Measurements from ENCODE around the gene SLC11A2. TPM values are rescaled to one million over a fixed set of nuclear protein-coding genes. Genes with fewer than 3 reads are reported as not detected.
"Not testable (repeated sequence)": the region's sequence is repeated elsewhere in the genome, so short reads cannot be mapped to it uniquely, and the experiment has no call there.

SLC11A2 gene
- polyA plus RNA-seq, 6 donors from 2014 or later = 7.7 to 14.5 (median 9.4) TPM

DNA sequence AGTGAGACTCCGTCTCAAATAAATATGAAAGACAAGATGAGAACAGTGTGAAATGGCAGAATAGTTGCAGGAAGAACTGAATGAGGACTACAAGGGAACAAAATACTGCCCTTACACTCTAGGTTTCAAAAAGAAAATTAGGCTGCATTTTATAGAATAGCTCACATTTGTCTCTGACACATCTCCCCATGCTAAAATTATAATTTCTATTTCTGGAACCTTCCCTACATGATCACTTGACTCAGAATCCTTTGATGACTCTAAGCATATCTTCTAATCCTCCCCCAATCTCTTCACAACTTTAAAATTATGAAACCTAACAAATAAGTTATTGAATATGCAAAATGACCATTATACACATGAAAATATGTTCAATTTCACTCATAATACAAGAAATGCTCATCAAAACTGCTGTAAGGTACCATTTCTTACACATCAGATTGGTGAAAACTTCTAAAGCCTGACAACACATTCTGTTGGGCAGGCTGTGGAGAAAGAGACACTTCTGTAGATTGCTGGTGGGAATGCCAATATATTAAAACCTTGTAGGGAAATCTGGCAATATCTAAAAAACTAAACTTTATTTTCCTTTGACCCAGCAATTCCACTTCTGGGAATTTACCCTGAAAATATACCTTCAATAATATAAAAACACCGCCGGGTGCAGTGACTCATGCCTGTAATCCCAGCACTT, 78.1 kb downstream of the SLC11A2 start:
- ATAC-seq (ENCODE audit: low read depth in 2 of 2) = no peak
- H3K27ac Mint-ChIP-seq = peak overlapping the region in 2 of 6 donors; percentile 13 to 76

DNA sequence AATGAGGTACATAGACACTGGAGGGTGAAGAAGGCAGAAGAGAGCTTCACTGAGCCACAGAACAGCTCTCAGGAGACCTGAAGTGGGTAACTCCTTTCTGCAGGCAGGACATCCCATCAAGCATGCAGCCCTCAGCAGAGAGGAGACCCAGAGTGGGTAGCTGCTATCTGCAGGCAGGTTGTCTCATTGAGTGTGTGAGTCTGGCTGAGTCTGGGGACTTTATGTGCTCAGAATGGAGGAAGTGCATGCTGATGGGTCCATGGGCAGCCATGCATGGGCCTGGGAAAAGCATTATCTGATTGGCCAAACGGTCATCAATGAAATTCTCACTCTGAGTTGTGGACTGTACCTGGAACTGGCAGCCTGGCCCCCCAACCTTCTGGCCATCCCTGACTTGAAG, 88.5 kb downstream of the SLC11A2 start:
- Mint-ChIP-seq H3K27me3 (no peaks in the 10 kb centered on the region), H3K27ac (no peak overlapping the region), H3K4me1 (peaks cover 34 to 43% (median 36%) of the 10 kb centered on the region in 3 donors), H3K36me3 (peaks cover 23 to 27% of the 10 kb centered on the region in 2 donors), H3K9me3 (peaks cover 5 to 23% (median 12%) of the 10 kb centered on the region in 7 donors), H3K4me3 (no peak overlapping the region)
- ATAC-seq (ENCODE audit: low read depth in 2 of 2) (no peak), DNase-seq (no peak)

More for the DNA sequence above, 78.1 kb downstream of the SLC11A2 start:
- H3K27me3 Mint-ChIP-seq = no peaks in the 10 kb centered on the region
- H3K4me1 Mint-ChIP-seq = peaks cover 3 to 10% (median 6%) of the 10 kb centered on the region in 3 donors
- no peak overlapping the region for H3K4me3 Mint-ChIP-seq
- no peak for DNase-seq
- no peaks in the 10 kb centered on the region for H3K9me3 Mint-ChIP-seq
- no peaks in the 10 kb centered on the region for H3K36me3 Mint-ChIP-seq

GRCh38 chr12:50936821-50937530, 89.2 kb downstream of the SLC11A2 start:
- ATAC-seq (ENCODE audit: low read depth in 2 of 2) (no peak), DNase-seq (no peak)
- peaks cover 26 to 30% of the 10 kb centered on the region in 2 donors for H3K36me3 Mint-ChIP-seq
- H3K27ac Mint-ChIP-seq = peak overlapping the region in 1 of 6 donors; percentile 39
- peaks cover 5 to 23% (median 12%) of the 10 kb centered on the region in 7 donors for H3K9me3 Mint-ChIP-seq
- no peaks in the 10 kb centered on the region for H3K27me3 Mint-ChIP-seq
- H3K4me3 Mint-ChIP-seq = no peak overlapping the region
- peaks cover 36 to 41% (median 36%) of the 10 kb centered on the region in 3 donors for H3K4me1 Mint-ChIP-seq

DNA sequence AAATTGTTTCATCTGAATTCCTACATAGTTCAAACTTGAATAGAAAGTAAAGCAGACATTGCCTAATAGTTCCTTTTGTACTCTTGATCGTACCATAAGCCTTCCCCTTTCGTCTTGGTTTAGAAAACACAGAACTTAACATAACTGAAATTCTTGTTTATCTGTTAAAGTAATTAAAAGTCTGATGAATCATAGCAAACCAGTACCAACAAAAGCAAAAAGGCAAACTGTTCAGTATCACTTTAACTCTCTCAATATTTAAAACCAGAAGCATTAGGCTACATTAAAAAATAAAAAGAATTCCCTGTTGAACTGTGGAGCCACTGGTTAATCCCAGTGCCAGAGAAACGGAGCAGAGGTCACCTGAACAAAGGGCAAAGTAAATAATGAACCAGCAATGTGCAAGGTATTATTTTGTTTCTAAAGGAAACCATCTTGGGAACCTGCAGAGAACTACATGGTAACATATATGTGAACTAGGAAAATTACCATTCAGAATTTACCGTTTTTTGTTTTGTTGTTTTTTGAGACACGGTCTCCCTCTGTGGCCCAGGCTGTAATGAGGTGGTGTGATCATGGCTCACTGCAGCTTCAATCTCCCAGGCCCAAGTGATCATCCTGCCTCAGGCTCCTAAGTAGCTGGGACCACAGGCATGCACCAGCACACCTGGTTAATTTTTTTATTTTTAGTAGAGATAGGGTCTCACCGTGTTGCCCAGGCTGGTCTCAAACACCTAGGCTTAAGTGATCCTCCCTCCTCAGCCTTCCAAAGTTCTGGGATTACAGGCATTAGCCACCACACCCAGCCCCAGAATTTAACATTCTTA, 91.0 kb downstream of the SLC11A2 start:
- no peaks in the 10 kb centered on the region for H3K27me3 Mint-ChIP-seq
- peaks cover 26 to 36% of the 10 kb centered on the region in 2 donors for H3K36me3 Mint-ChIP-seq
- H3K27ac Mint-ChIP-seq = peak overlapping the region in 5 of 6 donors; percentile 29 to 85 (median 58)
- no peak for DNase-seq
- H3K9me3 Mint-ChIP-seq = peaks cover 5 to 23% (median 12%) of the 10 kb centered on the region in 7 donors
- H3K4me1 Mint-ChIP-seq = peaks cover 32 to 45% (median 42%) of the 10 kb centered on the region in 3 donors
- H3K4me3 Mint-ChIP-seq = no peak overlapping the region
- ATAC-seq (ENCODE audit: low read depth in 2 of 2) = no peak

GRCh38 chr12:50934371-50934851, 91.8 kb downstream of the SLC11A2 start:
- Mint-ChIP-seq H3K27me3 (no peaks in the 10 kb centered on the region), H3K4me1 (peaks cover 32 to 52% (median 49%) of the 10 kb centered on the region in 3 donors), H3K4me3 (peak overlapping the region in 2 of 8 donors; percentile 10 to 32), H3K36me3 (peaks cover 26 to 42% of the 10 kb centered on the region in 2 donors), H3K27ac (peak overlapping the region in 5 of 6 donors; percentile 28 to 85 (median 65)), H3K9me3 (peaks cover 5 to 23% (median 12%) of the 10 kb centered on the region in 7 donors)
- DNase-seq (no peak), ATAC-seq (ENCODE audit: low read depth in 2 of 2) (no peak)

GRCh38 chr12:50933459-50934124, 92.6 kb downstream of the SLC11A2 start:
- Mint-ChIP-seq H3K4me3 (peak overlapping the region in 2 of 8 donors; percentile 26 to 70), H3K4me1 (peaks cover 38 to 61% (median 57%) of the 10 kb centered on the region in 3 donors)
- no peak for ATAC-seq (ENCODE audit: low read depth in 2 of 2)

GRCh38 chr12:50932787-50933280, 93.3 kb downstream of the SLC11A2 start:
- Mint-ChIP-seq H3K9me3 (peaks cover 0 to 13% (median 11%) of the 10 kb centered on the region in 7 donors), H3K4me3 (peak overlapping the region in 1 of 8 donors; percentile 2), H3K4me1 (peaks cover 45 to 68% (median 65%) of the 10 kb centered on the region in 3 donors), H3K27ac (peak overlapping the region in 5 of 6 donors; percentile 5 to 73 (median 56)), H3K27me3 (no peaks in the 10 kb centered on the region), H3K36me3 (peaks cover 18 to 45% of the 10 kb centered on the region in 2 donors)
- DNase-seq (no peak), ATAC-seq (ENCODE audit: low read depth in 2 of 2) (no peak)

More at GRCh38 chr12:50933459-50934124, 92.6 kb downstream of the SLC11A2 start:
- no peak for DNase-seq
- H3K27ac Mint-ChIP-seq = peak overlapping the region in 4 of 6 donors; percentile 55 to 85 (median 64)
- no peaks in the 10 kb centered on the region for H3K27me3 Mint-ChIP-seq
- peaks cover 3 to 17% (median 12%) of the 10 kb centered on the region in 7 donors for H3K9me3 Mint-ChIP-seq
- peaks cover 23 to 45% of the 10 kb centered on the region in 2 donors for H3K36me3 Mint-ChIP-seq

DNA sequence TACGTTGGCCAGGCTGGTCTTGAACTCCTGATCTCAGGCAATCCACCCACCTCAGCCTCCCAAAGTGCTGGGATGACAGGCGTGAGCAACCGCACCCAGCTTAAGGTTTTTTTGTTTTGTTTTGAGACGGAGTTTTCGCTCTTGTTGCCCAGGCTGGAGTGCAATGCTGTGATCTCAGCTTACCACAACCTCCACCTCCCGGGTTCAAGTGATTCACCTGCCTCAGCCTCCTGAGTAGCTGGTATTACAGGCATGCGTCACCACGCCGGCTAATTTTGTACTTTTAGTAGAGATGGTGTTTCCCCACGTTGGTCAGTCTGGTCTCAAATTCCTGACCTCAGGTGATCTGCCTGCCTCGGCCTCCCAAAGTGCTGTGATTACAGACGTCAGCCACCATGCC, 95.7 kb downstream of the SLC11A2 start:
- Mint-ChIP-seq H3K36me3 (peaks cover 8 to 34% of the 10 kb centered on the region in 2 donors), H3K4me1 (peaks cover 46 to 87% (median 75%) of the 10 kb centered on the region in 3 donors), H3K4me3 (peak overlapping the region in 2 of 8 donors; percentile 66 to 71), H3K27ac (peak overlapping the region in 2 of 6 donors; percentile 69 to 79)
- not testable (repeated sequence) for ATAC-seq (ENCODE audit: low read depth in 2 of 2); H3K9me3 Mint-ChIP-seq; DNase-seq; H3K27me3 Mint-ChIP-seq

DNA sequence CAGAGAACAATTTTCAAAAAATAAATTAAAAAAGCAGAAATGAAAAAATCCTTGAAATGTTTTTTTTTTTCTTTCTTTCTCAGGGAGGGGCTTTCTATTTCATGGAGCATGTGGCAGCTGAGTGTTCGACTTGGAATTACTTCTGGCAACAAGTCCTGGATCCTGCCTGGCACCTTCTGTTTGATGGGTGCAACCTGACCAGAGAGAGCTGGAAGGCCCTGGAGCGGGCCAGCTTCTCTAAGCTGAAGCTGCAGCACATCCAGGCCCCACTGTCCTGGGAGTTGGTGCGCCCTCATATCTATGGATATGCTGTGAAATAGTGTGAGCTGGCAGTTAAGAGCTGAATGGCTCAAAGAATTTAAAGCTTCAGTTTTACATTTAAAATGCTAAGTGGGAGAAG, 96.4 kb downstream of the SLC11A2 start:
- H3K36me3 Mint-ChIP-seq = peaks cover 8 to 34% of the 10 kb centered on the region in 2 donors
- ATAC-seq (ENCODE audit: low read depth in 2 of 2) (no peak), DNase-seq (no peak)
- H3K4me1 Mint-ChIP-seq = peaks cover 52 to 84% (median 76%) of the 10 kb centered on the region in 3 donors
- no peaks in the 10 kb centered on the region for H3K9me3 Mint-ChIP-seq
- peak overlapping the region in 3 of 6 donors; percentile 61 to 79 (median 63) for H3K27ac Mint-ChIP-seq
- peak overlapping the region in 3 of 8 donors; percentile 25 to 71 (median 44) for H3K4me3 Mint-ChIP-seq
- no peaks in the 10 kb centered on the region for H3K27me3 Mint-ChIP-seq

Other genes with a start within 250 kb of the SLC11A2 start
- not detected for gene TMPRSS12, start 183.5 kb downstream of the SLC11A2 start, polyA plus RNA-seq (ENCODE audit: low read depth in 6 of 6)
- not detected for gene HIGD1C, start 73.8 kb downstream of the SLC11A2 start, polyA plus RNA-seq (ENCODE audit: low read depth in 6 of 6)
- gene LETMD1, start 21.9 kb upstream of the SLC11A2 start, polyA plus RNA-seq (ENCODE audit: low read depth in 6 of 6) = 10 to 100 TPM; 17.9 to 32.7 (median 24.8) TPM
- gene CSRNP2, start 57.2 kb upstream of the SLC11A2 start, polyA plus RNA-seq (ENCODE audit: low read depth in 6 of 6) = 1 to 10 TPM in 5 of 6 donors, not detected in 1; 1.8 to 6.9 (median 4.3) TPM
- gene TFCP2, start 146.8 kb upstream of the SLC11A2 start, polyA plus RNA-seq (ENCODE audit: low read depth in 6 of 6) = 10 to 100 TPM in 5 of 6 donors, 1 to 10 TPM in 1; 9.7 to 14.0 (median 13.1) TPM
- gene POU6F1, start 191.7 kb upstream of the SLC11A2 start, polyA plus RNA-seq (ENCODE audit: low read depth in 6 of 6) = 1 to 10 TPM in 5 of 6 donors, not detected in 1; 1.1 to 3.4 (median 1.7) TPM
- 1,000 to 10,000 TPM; 1,454 to 3,149 (median 1,632) TPM for gene DAZAP2, start 212.4 kb upstream of the SLC11A2 start, polyA plus RNA-seq (ENCODE audit: low read depth in 6 of 6)
- gene SMAGP, start 244.0 kb upstream of the SLC11A2 start, polyA plus RNA-seq (ENCODE audit: low read depth in 6 of 6) = 10 to 100 TPM; 26.8 to 55.3 (median 41.1) TPM